ENCODE data around the gene SDC1. TPM values are rescaled to one million over a fixed set of nuclear protein-coding genes. Genes with fewer than 3 reads are reported as not detected.
A peak's percentile ranks its signal among the peaks of the same experiment; 100 is the strongest.

SDC1 gene
- total RNA-seq, 1 donor from 2014 or later, result 0.32 TPM

DNA sequence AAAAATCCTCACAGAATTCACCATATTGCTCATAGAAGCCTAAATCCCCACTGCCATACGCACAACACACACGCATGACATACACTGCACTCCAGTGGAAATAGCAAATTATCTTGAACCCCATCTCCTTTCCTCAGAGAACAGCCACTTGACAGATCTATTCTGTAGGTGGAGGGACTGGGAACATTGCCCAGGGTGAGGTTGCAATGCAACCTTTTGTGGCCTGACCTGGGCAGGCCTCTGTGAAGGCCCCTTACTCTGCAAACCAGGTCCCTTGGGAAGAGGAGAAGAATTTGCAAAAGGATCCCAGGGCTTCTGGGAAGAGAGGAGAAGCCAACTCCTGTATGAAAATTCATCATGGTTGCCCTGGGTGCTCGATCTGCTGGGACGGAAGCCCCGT, 51.9 kb downstream of the SDC1 start:
- Histone ChIP-seq H3K4me1 (no peaks in the 10 kb centered on the region), H3K9me3 (no peaks in the 10 kb centered on the region), H3K4me3 (no peak overlapping the region), H3K27ac (no peak overlapping the region), H3K27me3 (no peaks in the 10 kb centered on the region), H3K36me3 (no peaks in the 10 kb centered on the region)
- no peak for DNase-seq (ENCODE audit: low spot score in 2 of 2)
- intact Hi-C loops (cut with DNase I), result no loop called here
- TF ChIP-seq, protein P1, sequence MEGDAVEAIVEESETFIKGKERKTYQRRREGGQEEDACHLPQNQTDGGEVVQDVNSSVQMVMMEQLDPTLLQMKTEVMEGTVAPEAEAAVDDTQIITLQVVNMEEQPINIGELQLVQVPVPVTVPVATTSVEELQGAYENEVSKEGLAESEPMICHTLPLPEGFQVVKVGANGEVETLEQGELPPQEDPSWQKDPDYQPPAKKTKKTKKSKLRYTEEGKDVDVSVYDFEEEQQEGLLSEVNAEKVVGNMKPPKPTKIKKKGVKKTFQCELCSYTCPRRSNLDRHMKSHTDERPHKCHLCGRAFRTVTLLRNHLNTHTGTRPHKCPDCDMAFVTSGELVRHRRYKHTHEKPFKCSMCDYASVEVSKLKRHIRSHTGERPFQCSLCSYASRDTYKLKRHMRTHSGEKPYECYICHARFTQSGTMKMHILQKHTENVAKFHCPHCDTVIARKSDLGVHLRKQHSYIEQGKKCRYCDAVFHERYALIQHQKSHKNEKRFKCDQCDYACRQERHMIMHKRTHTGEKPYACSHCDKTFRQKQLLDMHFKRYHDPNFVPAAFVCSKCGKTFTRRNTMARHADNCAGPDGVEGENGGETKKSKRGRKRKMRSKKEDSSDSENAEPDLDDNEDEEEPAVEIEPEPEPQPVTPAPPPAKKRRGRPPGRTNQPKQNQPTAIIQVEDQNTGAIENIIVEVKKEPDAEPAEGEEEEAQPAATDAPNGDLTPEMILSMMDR (IDR thresholded peaks at IDR 0.05), result no peak

DNA sequence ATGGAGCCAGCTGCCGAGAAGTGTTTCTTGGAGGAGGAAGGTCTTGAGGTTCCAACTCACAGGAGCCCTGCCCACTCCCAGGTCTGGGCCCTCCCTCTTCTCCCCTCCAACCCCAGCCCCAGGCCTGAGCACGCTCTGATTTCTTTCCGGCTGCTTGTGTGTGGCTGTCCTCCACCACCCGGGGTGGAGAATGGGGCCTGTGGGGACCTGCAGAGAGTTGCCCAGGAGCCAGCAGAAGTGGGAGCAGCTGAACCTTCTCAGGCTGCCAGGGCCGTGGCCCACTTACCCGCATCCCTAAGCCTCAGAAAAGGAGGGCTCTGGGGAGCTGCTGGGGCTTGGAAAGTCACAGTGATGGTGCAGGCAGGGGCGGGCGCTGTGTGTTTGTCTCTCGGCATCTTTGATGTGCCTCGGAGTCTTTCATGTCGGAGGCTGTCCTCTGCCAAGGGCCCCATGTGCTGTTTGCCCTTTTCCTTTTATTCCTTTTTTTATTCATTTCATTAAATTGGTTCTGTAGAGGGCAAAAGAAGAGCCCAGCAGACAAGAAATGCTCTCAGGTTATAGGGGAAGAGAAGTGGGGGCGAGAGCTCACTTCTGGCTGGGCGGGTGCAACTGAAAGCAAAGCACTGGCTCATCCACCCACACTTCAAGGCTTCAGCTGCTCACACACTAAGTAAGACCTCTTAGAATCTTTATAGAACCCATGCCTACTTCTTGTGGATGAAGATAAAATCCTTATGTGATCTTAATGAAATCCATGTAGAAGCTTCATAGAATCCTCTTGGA, 52.5 kb downstream of the SDC1 start:
- H3K4me1 ChIP-seq, result no peaks in the 10 kb centered on the region
- DNase-seq (ENCODE audit: low spot score in 2 of 2), result peak in 1 of 2 donors; percentile 53
- TF ChIP-seq, protein P1 (IDR thresholded peaks at IDR 0.05), result no peak
- no peak overlapping the region for H3K4me3 ChIP-seq
- no peak overlapping the region for H3K27ac ChIP-seq
- intact Hi-C loops (cut with DNase I), result no loop called here
- H3K36me3 ChIP-seq, result no peaks in the 10 kb centered on the region
- H3K9me3 ChIP-seq, result no peaks in the 10 kb centered on the region
- no peaks in the 10 kb centered on the region for H3K27me3 ChIP-seq

DNA sequence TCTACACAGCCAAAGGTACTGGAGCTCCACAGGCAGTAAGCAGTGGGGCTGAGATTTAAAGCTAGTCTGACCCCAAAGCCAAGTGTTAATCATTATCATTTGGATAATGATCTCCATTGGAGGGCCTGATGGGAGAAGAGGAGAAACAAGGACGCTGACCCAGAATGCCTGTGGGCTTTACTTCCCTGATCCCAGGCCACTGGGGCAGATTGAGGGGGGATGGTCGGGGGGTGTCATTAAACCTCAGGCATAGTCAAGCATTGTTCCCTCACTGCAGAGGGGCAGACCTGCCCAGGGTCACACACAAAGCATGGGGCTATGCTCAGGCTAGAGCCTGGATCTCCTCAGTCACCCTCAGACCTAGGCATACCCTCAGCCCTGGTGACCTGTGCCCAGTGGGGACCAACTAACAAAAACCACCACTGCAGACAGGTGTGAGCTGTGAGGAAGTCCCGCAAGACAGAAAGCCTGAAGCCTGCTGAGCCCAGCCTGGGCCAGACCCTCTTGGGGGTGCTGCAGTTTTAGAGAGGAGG, 53.4 kb downstream of the SDC1 start:
- TF ChIP-seq, protein P1 (IDR thresholded peaks at IDR 0.05), result no peak
- peak in 1 of 2 donors; percentile 21 for DNase-seq (ENCODE audit: low spot score in 2 of 2)
- Histone ChIP-seq H3K36me3 (no peaks in the 10 kb centered on the region), H3K4me1 (no peaks in the 10 kb centered on the region), H3K27ac (no peak overlapping the region), H3K27me3 (no peaks in the 10 kb centered on the region), H3K4me3 (no peak overlapping the region), H3K9me3 (no peaks in the 10 kb centered on the region)
- intact Hi-C loops (cut with DNase I), result no loop called here

DNA sequence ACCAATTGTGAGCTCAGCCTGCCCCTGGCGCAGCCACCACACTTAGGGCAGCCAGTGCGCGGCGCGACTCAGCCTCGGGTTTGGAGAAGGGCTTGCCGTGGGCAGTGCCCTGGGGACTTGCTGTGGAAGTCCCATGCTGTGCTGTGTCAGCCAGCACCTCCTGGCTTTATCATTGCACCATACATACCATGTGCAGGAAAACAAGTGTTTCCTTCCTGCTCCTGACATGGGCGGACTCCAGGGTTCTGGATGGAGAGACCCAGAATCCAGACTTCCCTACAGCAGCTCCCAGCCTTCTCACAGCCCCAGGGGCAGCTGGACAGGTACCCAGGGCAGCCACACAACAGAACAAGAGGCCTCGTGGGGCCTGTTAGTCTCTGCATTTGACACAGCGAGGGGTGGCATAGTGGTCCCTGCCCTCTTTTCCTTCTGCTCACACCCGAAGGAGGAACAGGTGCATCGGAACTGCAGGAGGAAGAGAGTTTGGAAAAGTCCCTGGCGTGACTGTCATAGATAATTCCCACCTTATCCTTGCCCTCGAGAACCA, 54.2 kb downstream of the SDC1 start:
- Histone ChIP-seq H3K4me3 (no peak overlapping the region), H3K27me3 (no peaks in the 10 kb centered on the region), H3K36me3 (no peaks in the 10 kb centered on the region), H3K4me1 (no peaks in the 10 kb centered on the region), H3K9me3 (no peaks in the 10 kb centered on the region), H3K27ac (no peak overlapping the region)
- TF ChIP-seq, protein P1 (IDR thresholded peaks at IDR 0.05), result no peak
- intact Hi-C loops (cut with DNase I), result no loop called here
- peak in 1 of 2 donors; percentile 41 for DNase-seq (ENCODE audit: low spot score in 2 of 2)

DNA sequence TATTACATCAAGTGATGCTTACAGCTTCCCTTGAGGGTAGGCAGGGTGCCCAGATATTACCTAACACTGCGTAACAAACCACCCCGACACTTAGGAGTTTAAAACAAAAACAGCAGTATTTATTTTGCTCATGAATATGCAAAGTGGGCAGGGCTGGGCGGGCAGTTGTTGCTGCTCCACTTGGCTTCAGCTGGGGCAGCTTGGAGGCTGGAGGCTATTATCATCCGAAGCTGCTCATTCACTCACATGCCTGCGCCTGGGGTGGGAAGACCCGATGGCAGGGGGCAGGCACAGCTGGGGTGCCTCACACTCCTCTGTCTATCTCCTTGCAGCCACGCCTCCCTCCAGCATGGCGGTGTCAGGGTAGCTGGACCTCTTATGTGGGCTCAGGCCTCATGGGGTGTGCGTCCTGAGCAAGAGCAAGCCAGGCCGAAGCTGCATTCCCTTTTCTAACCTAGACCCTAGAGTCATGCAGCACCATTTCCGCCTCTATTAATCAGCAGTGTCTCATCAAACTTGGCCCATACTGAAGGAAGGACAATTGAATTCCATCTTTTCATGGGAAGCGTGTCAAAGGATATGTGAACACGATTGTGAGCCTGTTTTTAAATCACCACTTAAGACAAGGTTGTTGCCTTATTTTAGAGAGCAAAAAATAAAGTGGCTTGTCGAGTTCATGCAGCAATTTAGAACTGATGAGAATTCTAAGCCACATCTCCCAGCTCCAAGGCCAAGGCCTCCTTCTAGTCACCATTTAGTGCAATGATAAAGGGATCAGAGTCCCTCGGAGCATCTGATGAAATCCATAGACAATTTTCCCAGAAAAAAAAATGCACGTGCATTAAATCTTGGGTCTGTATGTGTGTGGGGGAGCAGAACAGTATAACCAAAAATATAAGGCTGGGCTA, 54.9 kb downstream of the SDC1 start:
- TF ChIP-seq, protein P1 (IDR thresholded peaks at IDR 0.05), result no peak
- DNase-seq (ENCODE audit: low spot score in 2 of 2), result no peak
- intact Hi-C loops (cut with DNase I), result no loop called here
- Histone ChIP-seq H3K27me3 (no peaks in the 10 kb centered on the region), H3K27ac (no peak overlapping the region), H3K4me1 (no peaks in the 10 kb centered on the region), H3K9me3 (no peaks in the 10 kb centered on the region), H3K36me3 (no peaks in the 10 kb centered on the region), H3K4me3 (no peak overlapping the region)
